GM23248 (cell line): ENCODE data around the gene AKNA. TPM values are rescaled to one million over a fixed set of nuclear protein-coding genes. Genes with fewer than 3 reads are reported as not detected.

Source experiments
- DNase-seq: peaks from one replicate; pipeline ENCODE4 v3.0.0-alpha.2; 2015
- H2AFZ ChIP-seq: fragments of 200-600 bp; sonication (generic); 2 replicates; pipeline ENCODE4 v1.6.1; 2016; ENCODE audit warnings: antibody characterized with exemption
- H3F3A ChIP-seq: fragments of 200-600 bp; sonication (generic); 2 replicates; pipeline ENCODE4 v1.6.1; 2016; ENCODE audit warnings: mild to moderate bottlenecking, antibody characterized with exemption, mixed run types; ENCODE audit not compliant: insufficient read depth
- H3K27ac ChIP-seq: fragments of 200-600 bp; sonication (generic); 2 replicates; pipeline ENCODE4 v1.5.1; 2016; ENCODE audit warnings: mild to moderate bottlenecking
- H3K27me3 ChIP-seq: fragments of 200-600 bp; sonication (generic); replicated peaks from 2 replicates; pipeline ENCODE4 v1.6.1; 2016; ENCODE audit warnings: mild to moderate bottlenecking; ENCODE audit not compliant: insufficient read depth
- H3K36me3 ChIP-seq: fragments of 200-600 bp; sonication (generic); 2 replicates; pipeline ENCODE4 v1.6.1; 2016; ENCODE audit warnings: low read depth, mild to moderate bottlenecking
- H3K4me1 ChIP-seq: fragments of 200-600 bp; sonication (generic); 2 replicates; pipeline ENCODE4 v1.6.1; 2016; ENCODE audit warnings: mild to moderate bottlenecking; ENCODE audit not compliant: insufficient read depth
- H3K4me2 ChIP-seq: fragments of 200-600 bp; sonication (generic); one replicate; pipeline ENCODE4 v1.6.1; 2016; ENCODE audit warnings: mild to moderate bottlenecking; ENCODE audit not compliant: unreplicated experiment
- H3K4me3 ChIP-seq: fragments of 200-600 bp; sonication (generic); 2 replicates; pipeline ENCODE4 v1.5.1; 2016; ENCODE audit warnings: mild to moderate bottlenecking
- H3K79me2 ChIP-seq: fragments of 200-600 bp; sonication (generic); 2 replicates; pipeline ENCODE4 v1.6.1; 2016; ENCODE audit warnings: mild to moderate bottlenecking; ENCODE audit not compliant: insufficient read depth
- H3K9ac ChIP-seq: fragments of 200-600 bp; sonication (generic); 2 replicates; pipeline ENCODE4 v1.6.1; 2016; ENCODE audit warnings: mild to moderate bottlenecking
- H3K9me2 ChIP-seq: fragments of 200-600 bp; sonication (generic); 2 replicates; pipeline ENCODE4 v1.6.1; 2016; ENCODE audit warnings: mixed run types, mild to moderate bottlenecking, moderate library complexity; ENCODE audit not compliant: insufficient read depth
- H3K9me3 ChIP-seq: fragments of 200-600 bp; sonication (generic); one replicate; pipeline ENCODE4 v1.6.1; 2017; ENCODE audit warnings: low read depth
- H4K20me1 ChIP-seq: fragments of 200-600 bp; sonication (generic); 2 replicates; pipeline ENCODE4 v1.6.0; 2016; ENCODE audit not compliant: insufficient read depth
- EZH2 ChIP-seq: fragments of 200-600 bp; sonication (generic); IDR thresholded peaks from 2 replicates; pipeline ENCODE4 v1.6.1; 2018; ENCODE audit warnings: antibody characterized with exemption, mild to moderate bottlenecking; ENCODE audit not compliant: insufficient read depth, poor library complexity, severe bottlenecking
- EZH2phosphoT487 ChIP-seq: fragments of 200-600 bp; sonication (generic); IDR thresholded peaks from 2 replicates; pipeline ENCODE4 v1.6.1; 2018; ENCODE audit warnings: antibody characterized with exemption, moderate library complexity, mild to moderate bottlenecking, low read depth; ENCODE audit not compliant: insufficient read depth
- WGBS, 2 experiments: methylation state at CpG; one replicate each; pipeline ENCODE4 v1.1.6; 2015 to 2017; ENCODE audit warnings: low lambda C conversion rate in 2 of 2, low coverage in 1 of 2; ENCODE audit errors: missing lambda C conversion rate in 2 of 2; 5-methylcytosine and 5-hydroxymethylcytosine counted together
- in situ Hi-C: fragments of 300-500 bp; cut with MboI; formaldehyde crosslinking; loops from 2 replicates; pipeline ENCODE4 v1.15.0; 2020
- polyA plus RNA-seq: library from polyadenylated mRNA; unstranded; fragments of >200 nt; fragmentation: Nextera tagmentation; extraction: Ambion mirVana; gene quantifications from 2 replicates; pipeline ENCODE4 v1.2.1, GENCODE V29; 2016
- total RNA-seq: library from RNA; depleted of rRNA; stranded (reverse); fragments of >200 nt; shearing (Covaris generic); gene quantifications from 2 replicates; pipeline ENCODE4 v1.2.3, GENCODE V29; 2014

Gene AKNA
- total and polyA plus RNA-seq, 2 experiments from 2014 or later: 1.8 to 6.6 TPM

GRCh38 chr9:114390952-114391351 lies 3.2 kb upstream of the AKNA start:
- no peak overlapping the region for H3K9ac ChIP-seq
- WGBS, 2 experiments: 67 to 80% methylated on average over 2 of the region's 2 CpGs
- H3K36me3 ChIP-seq: no peaks in the 10 kb centered on the region
- no peaks in the 10 kb centered on the region for H3K9me2 ChIP-seq
- peak; percentile 25 for DNase-seq
- in situ Hi-C loops: no loop called here
- H3K9me3 ChIP-seq: no peaks in the 10 kb centered on the region
- peaks cover 14% of the 10 kb centered on the region for H3K79me2 ChIP-seq
- H3K27ac ChIP-seq: no peak overlapping the region
- no peak overlapping the region for H2AFZ ChIP-seq
- H3K4me2 ChIP-seq: no peak overlapping the region
- H3F3A ChIP-seq: no peaks in the 10 kb centered on the region
- no peak overlapping the region for H3K4me3 ChIP-seq
- no peak for TF ChIP-seq EZH2
- TF ChIP-seq EZH2phosphoT487: no peak
- peaks cover 3% of the 10 kb centered on the region; the same call in 1 of the 2 replicates for H3K4me1 ChIP-seq
- H3K27me3 ChIP-seq: no peaks in the 10 kb centered on the region
- H4K20me1 ChIP-seq: no peaks in the 10 kb centered on the region

GRCh38 chr9:114389612-114390368 lies 2.0 kb upstream of the AKNA start:
- Histone ChIP-seq H3K9me3 (no peaks in the 10 kb centered on the region), H3K4me3 (no peak overlapping the region), H3K36me3 (no peaks in the 10 kb centered on the region), H3K27ac (no peak overlapping the region), H3K27me3 (no peaks in the 10 kb centered on the region), H3K9ac (no peak overlapping the region), H3K4me2 (no peak overlapping the region), H3K9me2 (no peaks in the 10 kb centered on the region), H3F3A (peaks cover 5% of the 10 kb centered on the region; the same call in 1 of the 2 replicates), H3K79me2 (peaks cover 23% of the 10 kb centered on the region), H3K4me1 (peaks cover 13% of the 10 kb centered on the region), H4K20me1 (no peaks in the 10 kb centered on the region), H2AFZ (no peak overlapping the region)
- TF ChIP-seq EZH2phosphoT487: no peak
- no peak for TF ChIP-seq EZH2
- in situ Hi-C loops: no loop called here
- WGBS, 2 experiments: 72 to 86% methylated on average over 7 of the region's 7 CpGs
- DNase-seq: no peak

- 85% methylated on average over 9 of the region's 9 CpGs for WGBS, 2 experiments
Observed at GRCh38 chr9:114388764-114389375, 1.1 kb upstream of the AKNA start.

GRCh38 chr9:114388357-114388682 lies 538 bp upstream of the AKNA start:
- peak overlapping the region; percentile 90 for H2AFZ ChIP-seq
- H3K9me3 ChIP-seq: no peaks in the 10 kb centered on the region
- peaks cover 25% of the 10 kb centered on the region for H3K4me1 ChIP-seq
- H3K27me3 ChIP-seq: no peaks in the 10 kb centered on the region
- no peak for DNase-seq
- H3K4me2 ChIP-seq: peak overlapping the region; percentile 96
- TF ChIP-seq EZH2phosphoT487 (no peak), EZH2 (no peak)
- H3K9me2 ChIP-seq: no peaks in the 10 kb centered on the region
- no peaks in the 10 kb centered on the region for H3K36me3 ChIP-seq
- in situ Hi-C loops: no loop called here
- peak overlapping the region; percentile 85; the same call in 1 of the 2 replicates for H3K4me3 ChIP-seq
- peaks cover 34% of the 10 kb centered on the region for H3K79me2 ChIP-seq
- peak overlapping the region; percentile 78 for H3K27ac ChIP-seq
- H4K20me1 ChIP-seq: no peaks in the 10 kb centered on the region
- H3F3A ChIP-seq: peaks cover 10% of the 10 kb centered on the region; the same call in 1 of the 2 replicates
- H3K9ac ChIP-seq: peak overlapping the region; percentile 85
- WGBS, 2 experiments: 46 to 55% methylated on average over 8 to 9 of the region's 9 CpGs

More at GRCh38 chr9:114388764-114389375, 1.1 kb upstream of the AKNA start:
- no peak for DNase-seq
- no peaks in the 10 kb centered on the region for H4K20me1 ChIP-seq
- H3K79me2 ChIP-seq: peaks cover 32% of the 10 kb centered on the region
- H3K9me3 ChIP-seq: no peaks in the 10 kb centered on the region
- H3K9ac ChIP-seq: peak overlapping the region; percentile 85; the same call in 1 of the 2 replicates
- no peaks in the 10 kb centered on the region for H3K9me2 ChIP-seq
- no peaks in the 10 kb centered on the region for H3K27me3 ChIP-seq
- no peak overlapping the region for H3K4me2 ChIP-seq
- no peak overlapping the region for H2AFZ ChIP-seq
- peaks cover 19% of the 10 kb centered on the region for H3K4me1 ChIP-seq
- TF ChIP-seq EZH2phosphoT487 (no peak), EZH2 (no peak)
- in situ Hi-C loops: no loop called here
- H3K4me3 ChIP-seq: no peak overlapping the region
- H3K36me3 ChIP-seq: no peaks in the 10 kb centered on the region
- peaks cover 9% of the 10 kb centered on the region; the same call in 1 of the 2 replicates for H3F3A ChIP-seq
- no peak overlapping the region for H3K27ac ChIP-seq
